OCI-LY7 (cell line): ENCODE measurements around the gene TFAP2C. TPM values are rescaled to one million over a fixed set of nuclear protein-coding genes. Genes with fewer than 3 reads are reported as not detected.

Experiments
- BruUV-seq: library from RNA; stranded (reverse); fragments of 400-500 nt; replicated peaks from 2 replicates; lab custom pipeline; 2021; lab: Mats Ljungman, UMichigan
- CTCF ChIA-PET: fragments of 300-600 bp; sonication (Branson Sonifier 250); formaldehyde crosslinking; loops from one replicate; lab custom pipeline; 2022; ENCODE audit warnings: antibody characterized with exemption; ENCODE audit not compliant: unreplicated experiment; lab: Charles Lee
- POLR2A ChIA-PET: fragments of 300-600 bp; sonication (Branson Sonifier 250); formaldehyde crosslinking; loops from one replicate; lab custom pipeline; 2022; ENCODE audit warnings: antibody characterized with exemption; lab: Charles Lee
- DNase-seq: peaks from one replicate; pipeline ENCODE4 v3.0.0-alpha.2; 2015; ENCODE audit warnings: low spot score
- H2AFZ ChIP-seq: fragments of 200-600 bp; sonication (generic), shearing (Covaris generic); 2 replicates; pipeline ENCODE4 v1.6.1; 2014; ENCODE audit warnings: mild to moderate bottlenecking, antibody characterized with exemption, low read length, moderate library complexity
- H3K27ac ChIP-seq: fragments of 200-600 bp; sonication (generic); 2 replicates; pipeline ENCODE4 v1.5.1; 2014; ENCODE audit warnings: mixed run types, low read depth, mild to moderate bottlenecking, moderate library complexity, low read length, inconsistent platforms; ENCODE audit not compliant: poor library complexity, severe bottlenecking
- H3K36me3 ChIP-seq: fragments of 200-600 bp; sonication (generic); 2 replicates; pipeline ENCODE4 v1.6.1; 2014; ENCODE audit warnings: mild to moderate bottlenecking, antibody characterized with exemption, low read length, moderate library complexity, mixed read lengths; ENCODE audit not compliant: insufficient read depth
- H3K4me1 ChIP-seq: fragments of 200-600 bp; sonication (generic); 2 replicates; pipeline ENCODE4 v1.5.1; 2014; ENCODE audit warnings: mild to moderate bottlenecking, low read length; ENCODE audit not compliant: insufficient read depth, poor library complexity, severe bottlenecking
- H3K4me2 ChIP-seq: fragments of 200-600 bp; sonication (generic); 2 replicates; pipeline ENCODE4 v1.6.1; 2014; ENCODE audit warnings: mild to moderate bottlenecking, low read length
- H3K4me3 ChIP-seq: fragments of 200-600 bp; sonication (generic); 2 replicates; pipeline ENCODE4 v1.5.1; 2014; ENCODE audit warnings: mild to moderate bottlenecking, low read depth, low read length; ENCODE audit not compliant: poor library complexity, severe bottlenecking
- H3K79me2 ChIP-seq: fragments of 200-600 bp; sonication (generic); 2 replicates; pipeline ENCODE4 v1.6.1; 2016; ENCODE audit warnings: low read depth, mild to moderate bottlenecking, low read length, moderate library complexity, mixed read lengths; ENCODE audit not compliant: insufficient read depth
- H3K9me2 ChIP-seq: fragments of 200-600 bp; sonication (generic); 2 replicates; pipeline ENCODE4 v1.6.1; 2016; ENCODE audit warnings: mild to moderate bottlenecking, low read length, mixed read lengths; ENCODE audit not compliant: insufficient read depth
- H3K9me3 ChIP-seq: fragments of 200-600 bp; sonication (generic); 2 replicates; pipeline ENCODE4 v1.6.1; 2014; ENCODE audit warnings: mild to moderate bottlenecking, mixed run types, low read length, mixed read lengths
- H4K20me1 ChIP-seq: fragments of 200-600 bp; sonication (generic); 2 replicates; pipeline ENCODE4 v1.6.1; 2014; ENCODE audit warnings: mild to moderate bottlenecking, antibody characterized with exemption, low read length, moderate library complexity, mixed read lengths; ENCODE audit not compliant: insufficient read depth
- CTCF ChIP-seq: fragments of 200-600 bp; sonication (generic); conservative IDR thresholded peaks from 2 replicates; pipeline ENCODE4 v1.5.1; 2014; ENCODE audit warnings: mild to moderate bottlenecking, antibody characterized with exemption, low read length, moderate library complexity, mixed read lengths
- EZH2phosphoT487 ChIP-seq: fragments of 200-600 bp; sonication (generic); IDR thresholded peaks from 2 replicates; pipeline ENCODE4 v1.6.1; 2018; ENCODE audit warnings: low read depth, borderline replicate concordance, mild to moderate bottlenecking, mixed run types, antibody characterized with exemption, low read length, moderate library complexity, mixed read lengths
- intact Hi-C: fragments of 100-400 bp; cut with micrococcal nuclease; formaldehyde crosslinking; loops from one replicate; pipeline ENCODE4 v1.10.0; 2022; ENCODE audit not compliant: unreplicated experiment
- total RNA-seq, 2 experiments: library from RNA; depleted of rRNA in 1 of 2; stranded (reverse); fragments of >200 nt in 1 of 2; shearing (Covaris generic) in 1 of 2; gene quantifications; 2 replicates each; pipeline ENCODE4 v1.2.3, GENCODE V29; 2014 to 2022

Gene TFAP2C
- total RNA-seq, 2 experiments from 2014 or later: not detected

- Histone ChIP-seq H3K36me3 (no peaks in the 10 kb centered on the region), H3K9me2 (no peaks in the 10 kb centered on the region), H3K27ac (no peak overlapping the region), H3K9me3 (no peaks in the 10 kb centered on the region), H3K4me2 (no peak overlapping the region), H2AFZ (no peak overlapping the region), H3K79me2 (no peaks in the 10 kb centered on the region), H4K20me1 (no peaks in the 10 kb centered on the region), H3K4me1 (no peaks in the 10 kb centered on the region), H3K4me3 (no peak overlapping the region)
- ChIA-PET POLR2A (no interaction called here), CTCF (no interaction called here)
- no TSS peak for BruUV-seq
- intact Hi-C loops: no loop called here
- DNase-seq: no peak
- TF ChIP-seq CTCF (no peak), EZH2phosphoT487 (no peak)
These were observed 862 bp upstream of the TFAP2C start for GRCh38 chr20:56628015-56628872.

- H3K27ac ChIP-seq: no peak overlapping the region
- no peaks in the 10 kb centered on the region for H3K36me3 ChIP-seq
- no peak overlapping the region for H2AFZ ChIP-seq
- H4K20me1 ChIP-seq: no peaks in the 10 kb centered on the region
- no peaks in the 10 kb centered on the region for H3K79me2 ChIP-seq
- no peak overlapping the region for H3K4me2 ChIP-seq
- POLR2A ChIA-PET: no interaction called here
- DNase-seq: no peak
- CTCF ChIA-PET: no interaction called here
- H3K4me3 ChIP-seq: no peak overlapping the region
- no TSS peak for BruUV-seq
- no peaks in the 10 kb centered on the region for H3K9me2 ChIP-seq
- intact Hi-C loops: loop anchor here (10.0 kb wide), 1 partner anchor 345 kb away; no protein-coding TSS in a partner anchor
- H3K4me1 ChIP-seq: no peaks in the 10 kb centered on the region
- TF ChIP-seq EZH2phosphoT487: no peak
- TF ChIP-seq CTCF: no peak
- H3K9me3 ChIP-seq: no peaks in the 10 kb centered on the region
These were observed 469 bp downstream of the TFAP2C start for GRCh38 chr20:56629464-56630085.
